ENCODE measurements around the gene C2CD2.
"Not testable (repeated sequence)": the region's sequence is repeated elsewhere in the genome, so short reads cannot be mapped to it uniquely, and the experiment has no call there.

The C2CD2 gene

DNA sequence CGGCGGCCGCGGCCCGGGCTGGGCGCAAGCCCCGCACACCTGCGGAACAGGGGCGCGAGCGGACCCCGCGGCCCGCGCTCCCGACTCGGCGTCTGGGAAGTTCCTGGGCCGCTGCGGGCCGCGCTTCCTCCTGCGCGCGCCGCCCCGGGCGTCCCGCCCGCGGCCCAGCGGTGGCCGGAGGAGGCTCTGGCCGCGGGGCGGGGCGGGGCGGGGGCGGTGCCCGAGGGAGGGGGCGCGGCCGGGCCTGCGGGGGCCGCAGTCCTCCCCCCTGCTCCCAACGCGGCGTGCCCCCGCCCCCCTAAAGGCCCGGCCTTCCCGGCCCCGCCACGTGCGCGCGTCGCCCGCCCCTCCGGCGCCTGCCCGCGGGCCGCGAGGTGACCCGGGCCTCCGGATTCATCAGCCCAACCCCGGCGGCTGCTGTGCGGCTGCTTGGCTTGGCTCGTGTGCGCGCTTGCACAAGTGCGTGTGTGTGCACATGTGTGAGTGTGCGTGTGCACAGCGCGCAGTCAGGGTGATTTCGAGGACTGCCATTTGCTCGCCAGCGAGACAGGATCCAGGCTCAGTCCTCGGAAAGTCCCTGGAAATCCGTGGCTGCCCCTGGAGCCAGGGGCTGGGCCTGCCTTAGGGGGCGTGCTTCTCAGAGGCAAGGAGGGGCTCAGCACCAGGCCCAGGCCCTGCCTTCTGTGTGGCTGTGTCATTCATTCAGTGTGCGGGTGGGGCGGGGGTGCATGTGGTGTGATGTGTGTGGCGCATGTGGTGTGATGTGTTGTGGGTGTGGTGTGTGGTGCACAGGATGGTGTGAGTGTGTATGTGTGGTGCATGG lies at the start of gene C2CD2:
TSS of gene C2CD2 (minus strand) at position 188 of the 823 bp plus-strand sequence. CDS start 370 bp downstream, outside the sequence.
- peak; percentile 29 to 47 for DNase-seq

DNA sequence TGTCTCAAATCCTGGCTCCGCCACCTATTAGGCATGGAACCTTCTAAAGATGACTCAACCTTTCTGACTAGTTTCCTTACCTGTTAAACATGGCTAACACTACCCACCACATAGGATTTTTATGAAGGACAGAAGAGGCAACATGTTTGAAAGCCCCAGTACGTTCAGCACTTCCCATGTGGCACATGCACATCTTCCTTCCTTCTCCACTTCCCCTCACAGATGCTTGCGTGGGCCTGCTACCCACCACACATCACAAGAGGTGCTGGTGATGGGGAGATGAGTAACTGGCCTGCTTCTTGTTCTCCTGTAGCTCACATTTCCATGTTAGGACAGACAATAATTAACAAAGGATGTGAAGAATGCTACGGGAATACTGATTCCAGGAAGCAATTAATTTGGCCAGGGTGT lies 49.2 kb upstream of the C2CD2 start:
- DNase-seq = peak; percentile 47 to 61

- DNase-seq = peak; percentile 81 to 85
Observed at GRCh38 chr21:42002421-42002958, 48.7 kb upstream of the C2CD2 start.

DNA sequence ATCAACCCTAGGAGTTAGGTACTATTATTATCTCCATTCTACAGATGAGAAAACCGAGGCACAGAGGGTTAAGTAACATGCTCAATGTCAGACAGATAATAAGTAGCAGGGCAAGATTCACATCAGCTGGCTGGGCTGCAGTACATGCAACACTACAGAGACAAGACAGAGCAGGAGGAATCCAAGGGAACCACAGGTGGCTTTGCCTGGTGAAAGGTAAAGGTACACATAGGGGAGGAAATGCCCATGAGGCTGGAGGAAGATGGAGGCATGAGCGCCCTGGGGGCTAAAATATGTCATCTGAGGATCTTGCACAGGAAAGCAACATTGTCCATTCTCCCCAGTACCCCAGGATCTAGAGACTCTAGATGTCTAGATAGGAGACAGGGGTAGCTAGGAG lies 48.0 kb upstream of the C2CD2 start:
- DNase-seq = no peak

GRCh38 chr21:42000908-42001307 lies 47.1 kb upstream of the C2CD2 start:
- DNase-seq = no peak

DNA sequence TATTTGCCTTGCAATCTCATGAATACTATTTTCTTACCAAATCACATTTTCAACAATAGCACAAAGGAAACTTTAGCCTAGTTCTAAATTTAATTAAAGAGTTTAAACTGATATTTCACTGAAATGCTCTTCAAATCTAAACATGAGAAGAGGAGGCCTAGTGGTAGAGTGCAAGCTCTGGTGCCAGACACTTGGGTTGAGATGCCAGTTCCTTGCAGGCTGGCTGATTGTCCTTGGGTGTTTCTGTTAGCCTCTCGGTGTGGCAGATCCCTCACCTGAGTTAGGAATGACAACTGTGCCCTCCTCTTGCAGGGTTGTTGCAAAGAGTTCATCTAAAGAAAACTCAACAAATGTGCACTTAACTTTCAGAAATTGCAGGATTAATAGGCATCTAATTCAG lies 43.8 kb upstream of the C2CD2 start:
- no peak for DNase-seq

DNA sequence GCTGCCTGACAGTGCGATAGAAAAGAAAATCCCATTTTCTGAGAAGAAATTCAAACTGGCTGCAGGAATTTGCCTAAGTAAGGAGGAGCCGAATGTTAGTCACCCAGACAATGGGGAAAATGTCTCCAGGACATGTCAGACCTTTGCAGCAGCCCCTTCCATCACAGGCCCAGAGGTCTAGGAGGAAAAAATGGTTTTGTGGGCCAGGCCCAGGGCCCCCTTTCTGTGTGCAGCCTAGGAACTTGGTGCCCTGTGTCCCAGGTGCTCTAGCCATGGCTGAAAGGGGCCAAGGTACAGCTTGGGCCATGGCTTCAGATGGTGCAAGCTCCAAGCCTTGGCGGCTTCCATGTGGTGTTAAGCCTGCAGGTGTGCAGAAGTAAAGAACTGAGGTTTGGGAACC lies 41.8 kb upstream of the C2CD2 start:
- no peak for DNase-seq

DNA sequence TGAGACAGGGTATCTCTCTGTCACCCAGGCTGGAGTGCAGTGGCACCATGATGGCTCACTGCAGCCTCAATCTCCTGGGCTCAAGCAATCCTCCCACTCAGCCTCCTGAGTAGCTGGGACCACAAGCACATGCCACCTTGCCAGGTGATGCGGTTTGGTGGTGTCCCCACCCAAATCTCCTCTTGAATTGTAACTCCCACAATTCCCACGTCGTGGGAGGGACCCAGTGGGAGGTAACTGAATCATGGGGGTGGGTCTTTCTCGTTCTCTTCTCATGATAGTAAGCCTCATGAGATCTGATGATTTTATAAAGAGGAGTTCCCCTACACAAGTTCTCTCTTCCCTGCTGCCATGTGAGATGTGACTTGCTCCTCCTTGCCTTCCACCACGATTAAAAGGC lies 40.8 kb upstream of the C2CD2 start:
- DNase-seq = not testable (repeated sequence)

DNA sequence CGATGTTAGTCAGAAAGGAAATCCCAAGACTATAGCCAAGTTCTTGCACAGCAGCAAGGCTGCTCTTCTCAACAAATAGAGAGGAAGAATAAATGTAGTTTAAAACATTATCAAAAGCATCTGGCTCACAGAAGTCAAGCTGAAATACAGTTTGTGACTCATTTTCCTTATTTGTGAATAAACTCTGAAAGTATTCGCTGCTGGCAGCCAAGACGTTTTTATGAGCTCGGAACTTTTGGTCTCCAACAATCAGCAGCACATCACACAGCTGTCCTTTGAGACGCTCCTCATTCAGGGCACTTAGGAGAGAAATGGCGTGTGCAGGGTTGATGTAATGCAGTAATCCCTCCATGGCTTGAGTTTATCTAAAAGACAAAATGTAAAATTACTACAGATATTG lies 39.9 kb upstream of the C2CD2 start:
- no peak for DNase-seq

DNA sequence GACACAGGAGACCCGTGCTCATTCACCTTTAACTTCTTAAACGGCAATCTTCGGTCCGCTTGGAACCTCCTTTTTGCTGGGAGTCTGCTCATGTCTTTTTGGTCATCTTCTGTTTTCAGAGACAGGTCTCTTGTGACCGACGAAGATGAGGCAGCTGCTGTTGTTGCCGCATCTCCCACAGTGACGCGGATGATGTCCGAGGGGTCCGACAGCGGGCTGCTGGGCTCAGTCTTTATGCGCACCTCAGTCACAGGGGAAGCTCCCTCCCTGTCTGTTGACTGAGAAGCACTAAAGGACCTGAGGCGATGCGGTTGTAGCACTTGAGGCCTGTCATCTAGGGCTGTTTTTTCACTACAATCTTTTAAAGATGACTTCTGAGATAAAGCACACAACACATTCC lies 38.8 kb upstream of the C2CD2 start:
- no peak for DNase-seq

DNA sequence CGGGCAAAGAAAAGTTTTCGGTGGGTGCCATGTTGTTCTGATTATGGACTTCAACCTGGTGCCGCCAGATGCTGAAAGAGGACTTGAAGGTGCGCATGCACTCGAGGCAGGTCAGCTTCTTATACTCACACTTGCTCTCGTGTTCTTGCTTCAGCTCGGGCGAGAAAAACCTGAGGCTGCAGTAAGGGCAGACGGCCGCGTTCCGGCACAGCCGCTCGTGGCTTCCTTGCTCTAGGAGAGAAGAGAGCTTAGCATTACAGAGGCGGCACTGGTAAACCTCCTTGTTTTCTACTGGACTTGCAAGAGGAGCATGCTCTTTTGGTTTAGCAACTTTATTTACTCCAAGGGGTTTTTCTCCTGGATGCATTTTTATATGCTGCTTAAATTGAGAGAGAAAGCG lies 37.8 kb upstream of the C2CD2 start:
- no peak for DNase-seq

DNA sequence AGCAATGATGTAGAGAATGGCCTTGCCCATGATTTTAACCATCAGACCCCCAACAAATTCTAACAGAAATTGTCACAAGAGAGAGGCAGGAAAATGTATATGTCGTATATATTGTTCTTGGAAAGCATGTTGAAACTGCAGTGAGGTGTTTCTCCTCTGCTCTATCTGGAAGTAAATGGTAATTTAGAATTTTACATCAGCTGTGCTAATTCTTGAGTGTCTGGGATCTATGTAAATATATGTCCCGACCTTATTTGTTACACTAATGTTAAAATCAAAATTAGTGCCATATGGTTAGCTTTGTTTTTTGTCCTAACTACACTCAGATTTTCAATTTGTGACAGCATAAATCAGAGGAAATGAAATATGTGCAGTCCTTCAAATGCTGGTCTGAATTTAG lies 35.9 kb upstream of the C2CD2 start:
- no peak for DNase-seq

DNA sequence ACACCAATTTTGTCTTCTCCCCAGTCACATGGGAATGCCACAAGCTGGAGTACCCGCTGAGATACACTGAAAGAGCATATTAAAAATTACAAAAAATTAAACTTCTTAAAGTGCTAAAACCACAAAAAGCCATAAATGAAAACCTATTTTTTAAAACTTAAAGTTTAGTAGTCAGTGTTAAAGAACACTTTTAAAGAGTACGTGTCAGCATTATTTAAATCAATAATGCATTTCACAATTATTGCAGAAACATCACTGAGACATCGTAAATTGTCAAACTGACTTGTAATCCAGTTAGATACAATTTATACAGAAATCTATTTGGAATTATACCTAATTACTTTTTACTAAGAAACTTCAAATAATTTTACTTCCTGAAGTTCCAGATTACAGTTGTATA lies 33.5 kb upstream of the C2CD2 start:
- DNase-seq = no peak

DNA sequence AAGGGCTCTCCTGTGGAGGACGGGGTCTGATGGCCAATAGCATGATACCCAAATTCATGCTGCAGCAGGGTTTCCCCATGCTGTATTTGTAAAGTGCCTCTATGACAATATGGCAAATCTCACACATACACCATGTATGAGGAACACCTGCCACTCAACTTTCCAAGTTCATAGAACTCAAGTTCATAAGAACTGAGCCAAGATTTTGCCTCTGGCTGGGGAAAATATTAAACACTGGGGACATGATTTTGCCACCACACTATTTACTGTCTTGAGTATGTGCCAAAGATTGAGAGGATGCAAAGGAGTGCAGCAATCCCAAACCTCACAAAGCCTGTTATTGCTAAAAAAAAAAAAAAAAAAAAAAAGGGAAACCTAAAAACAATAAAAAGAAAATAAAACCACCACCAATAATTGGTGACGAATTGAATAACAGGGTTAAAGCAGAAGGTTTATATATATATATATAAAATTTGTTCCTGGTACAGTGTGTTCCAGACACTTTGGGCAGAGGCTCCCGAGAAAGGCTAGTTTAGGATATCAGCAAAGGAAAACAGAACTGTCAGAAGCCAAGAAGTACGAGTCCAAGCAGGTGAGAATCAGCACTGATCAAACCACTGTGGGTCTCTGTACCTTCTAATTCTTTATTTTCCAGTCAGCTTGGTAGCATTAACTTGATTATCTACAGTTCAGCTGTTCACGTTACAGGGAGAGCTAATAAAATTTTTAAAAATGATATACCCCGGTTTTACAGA lies 32.0 kb upstream of the C2CD2 start:
- DNase-seq = no peak

GRCh38 chr21:41983229-41983628 lies 29.4 kb upstream of the C2CD2 start:
- no peak for DNase-seq

- no peak for DNase-seq
Observed at GRCh38 chr21:41980561-41980960, 26.7 kb upstream of the C2CD2 start.

GRCh38 chr21:41979751-41980369 lies 26.0 kb upstream of the C2CD2 start:
- DNase-seq = no peak

DNA sequence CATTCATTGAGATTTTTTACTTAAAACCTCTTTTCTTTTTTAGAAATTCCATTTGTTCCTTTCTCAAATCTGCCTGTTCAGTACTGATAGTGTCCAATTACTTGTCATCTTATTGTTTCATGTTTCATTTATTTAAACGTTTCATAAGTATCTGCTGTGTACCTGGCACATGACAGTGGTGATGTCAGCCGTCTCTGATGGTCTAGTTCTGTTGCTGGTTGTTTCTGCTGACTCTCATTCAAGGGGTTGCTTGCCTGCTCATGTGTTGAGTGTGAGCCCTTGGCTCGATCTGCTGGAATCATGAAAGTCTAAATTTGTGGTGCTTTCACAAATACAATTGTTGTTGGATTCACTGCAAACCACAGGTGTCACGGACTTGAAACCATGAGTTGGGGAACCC lies 25.5 kb upstream of the C2CD2 start:
- no peak for DNase-seq

- no peak for DNase-seq
Observed at GRCh38 chr21:41977034-41977950, 23.5 kb upstream of the C2CD2 start.

- no peak for DNase-seq
Observed at GRCh38 chr21:41976611-41977010, 22.8 kb upstream of the C2CD2 start.

- DNase-seq = no peak
Observed at GRCh38 chr21:41975391-41976272, 21.8 kb upstream of the C2CD2 start.

DNA sequence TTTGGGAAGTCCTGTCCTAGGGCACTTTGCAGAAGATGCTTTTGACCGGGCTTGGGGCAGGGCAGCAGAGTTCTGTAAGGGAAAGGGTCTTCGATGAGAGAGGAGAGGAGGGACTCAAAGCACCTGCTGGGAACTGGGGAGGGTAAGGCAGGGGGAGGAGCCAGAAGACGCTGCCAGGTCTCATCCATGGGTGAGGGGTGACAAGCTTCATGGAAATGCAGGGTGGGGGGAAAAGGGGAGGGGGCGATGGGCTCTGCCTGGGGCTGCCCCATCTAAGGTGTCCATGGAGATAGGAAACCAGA lies 20.9 kb upstream of the C2CD2 start:
- no peak for DNase-seq

Data from activated CD4-positive, alpha-beta T cell treated with anti-CD3 and anti-CD28 coated beads, Interleukin-2, amount 50 U/mL, for 48 hours (primary cell).